ENCODE measurements around the gene CSK. TPM values are rescaled to one million over a fixed set of nuclear protein-coding genes. Genes with fewer than 3 reads are reported as not detected.

Gene CSK
- total RNA-seq, 4 donors from 2014 or later, result 4.9 to 41.6 (median 26.4) TPM

- H3K27me3 ChIP-seq, result no peaks in the 10 kb centered on the region
- no peaks in the 10 kb centered on the region for H3K9me3 ChIP-seq
- H3K36me3 ChIP-seq, result no peaks in the 10 kb centered on the region
- no peak for TF ChIP-seq CTCF (IDR thresholded peaks at IDR 0.05)
- TF ChIP-seq POLR2A (IDR thresholded peaks at IDR 0.05), result no peak
- no peak overlapping the region for H3K4me3 ChIP-seq
- intact Hi-C loops (cut with DNase I; ENCODE audit: low total_unique reads), result no loop called here
- no peak overlapping the region for H3K27ac ChIP-seq
- no peak for DNase-seq
- H3K4me1 ChIP-seq, result peaks cover 0 to 9% of the 10 kb centered on the region in 2 donors
Observed at GRCh38 chr15:74847432-74847831, 65.6 kb downstream of the CSK start.

GRCh38 chr15:74850393-74850792, 68.5 kb downstream of the CSK start:
- no peaks in the 10 kb centered on the region for H3K36me3 ChIP-seq
- H3K27me3 ChIP-seq, result no peaks in the 10 kb centered on the region

GRCh38 chr15:74851960-74852359, 70.1 kb downstream of the CSK start:
- Histone ChIP-seq H3K27me3 (no peaks in the 10 kb centered on the region), H3K36me3 (no peaks in the 10 kb centered on the region), H3K4me3 (no peak overlapping the region), H3K27ac (no peak overlapping the region), H3K9me3 (no peaks in the 10 kb centered on the region), H3K4me1 (no peaks in the 10 kb centered on the region)
- no peak for TF ChIP-seq CTCF (IDR thresholded peaks at IDR 0.05)
- no peak for TF ChIP-seq POLR2A (IDR thresholded peaks at IDR 0.05)
- DNase-seq, result no peak
- intact Hi-C loops (cut with DNase I; ENCODE audit: low total_unique reads), result no loop called here

More at GRCh38 chr15:74850393-74850792, 68.5 kb downstream of the CSK start:
- Histone ChIP-seq H3K4me1 (no peaks in the 10 kb centered on the region), H3K9me3 (no peaks in the 10 kb centered on the region), H3K4me3 (no peak overlapping the region), H3K27ac (no peak overlapping the region)
- no peak for TF ChIP-seq POLR2A (IDR thresholded peaks at IDR 0.05)
- TF ChIP-seq CTCF (IDR thresholded peaks at IDR 0.05), result no peak
- DNase-seq, result no peak
- intact Hi-C loops (cut with DNase I; ENCODE audit: low total_unique reads), result no loop called here

Small RNAs within 50 kb of the gene (microRNA-seq; reads per million reads assigned to microRNA genes)
- not detected for gene MIR4513 (ENCODE audit: borderline microRNAs expressed, borderline replicate concordance)
- not detected for gene MIR6882 (ENCODE audit: borderline microRNAs expressed, borderline replicate concordance)

Small RNAs within 50 kb of the gene (small RNA-seq; reads per million reads assigned to genes)
- not detected for gene CPLX3
- gene MIR4513, result not detected
- not detected for gene MIR6882

Other genes starting within 250 kb of the CSK start
- 1 to 10 TPM; 1.5 to 8.8 (median 3.7) TPM for gene ARID3B, start 240.9 kb upstream of the CSK start, total RNA-seq
- 10 to 100 TPM; 33.0 to 90.4 (median 84.2) TPM for gene CLK3, start 166.2 kb upstream of the CSK start, total RNA-seq
- gene EDC3, start 86.1 kb upstream of the CSK start, total RNA-seq, result 10 to 100 TPM in 2 of 4 donors, 1 to 10 TPM in 2; 8.7 to 40.6 (median 17.9) TPM
- 1 to 10 TPM in 1 of 4 donors, under 1 TPM in 1, not detected in 2; 0.29 to 6.2 TPM for gene CYP1A1, start 56.6 kb upstream of the CSK start, total RNA-seq
- gene CYP1A2, start 33.2 kb upstream of the CSK start, total RNA-seq, result not detected
- gene LMAN1L, start 30.8 kb downstream of the CSK start, total RNA-seq, result 1 to 10 TPM in 1 of 4 donors, not detected in 3; 1.5 TPM
- gene CPLX3, start 44.5 kb downstream of the CSK start, total RNA-seq, result not detected
- 100 to 1,000 TPM in 1 of 4 donors, 10 to 100 TPM in 3; 29.0 to 105 (median 41.2) TPM for gene ULK3, start 61.1 kb downstream of the CSK start, total RNA-seq
- 10 to 100 TPM; 15.9 to 67.5 (median 33.0) TPM for gene SCAMP2, start 91.3 kb downstream of the CSK start, total RNA-seq
- gene MPI, start 108.0 kb downstream of the CSK start, total RNA-seq, result 10 to 100 TPM; 28.8 to 73.3 (median 33.7) TPM
- gene FAM219B, start 124.8 kb downstream of the CSK start, total RNA-seq, result 100 to 1,000 TPM in 2 of 4 donors, 10 to 100 TPM in 2; 32.9 to 343 (median 86.5) TPM
- gene COX5A, start 156.0 kb downstream of the CSK start, total RNA-seq, result 10 to 100 TPM in 3 of 4 donors, 1 to 10 TPM in 1; 9.0 to 84.1 (median 46.6) TPM
- gene RPP25, start 174.7 kb downstream of the CSK start, total RNA-seq, result 10 to 100 TPM in 1 of 4 donors, 1 to 10 TPM in 3; 3.0 to 16.8 (median 7.0) TPM
- 1 to 10 TPM in 3 of 4 donors, under 1 TPM in 1; 0.29 to 6.6 (median 1.9) TPM for gene SCAMP5, start 213.5 kb downstream of the CSK start, total RNA-seq
- gene PPCDC, start 241.5 kb downstream of the CSK start, total RNA-seq, result 10 to 100 TPM in 2 of 4 donors, 1 to 10 TPM in 2; 1.2 to 22.8 (median 6.9) TPM